Astrocyte (in vitro differentiated cells and primary cell): ENCODE results near the gene LARGE1.

Experiments
- CTCF ChIP-seq: IDR thresholded peaks from 2 replicates; pipeline ENCODE4 v1.5.1; 2011; ENCODE audit warnings: low read depth, mild to moderate bottlenecking, inconsistent platforms, low read length, moderate library complexity; ENCODE audit not compliant: insufficient read depth
- EZH2 ChIP-seq: IDR thresholded peaks from 2 replicates; pipeline ENCODE4 v1.6.1; 2012; ENCODE audit warnings: mild to moderate bottlenecking, low read length, inconsistent platforms; ENCODE audit not compliant: insufficient read depth

- TF ChIP-seq CTCF (no peak), EZH2 (no peak)
Observed at GRCh38 chr22:33573479-33573878, 346.8 kb downstream of the LARGE1 start.
